Naive thymus-derived CD4-positive, alpha-beta T cell (primary cell): ENCODE data around the gene CDK11A. TPM values are rescaled to one million over a fixed set of nuclear protein-coding genes. Genes with fewer than 3 reads are reported as not detected.
A peak's percentile ranks its signal among the peaks of the same experiment; 100 is the strongest.
"Not testable (repeated sequence)": the region's sequence is repeated elsewhere in the genome, so short reads cannot be mapped to it uniquely, and the experiment has no call there.

ENCODE experiments used
- ATAC-seq: fragments of 150-1000 bp; cut with Tn5 transposase; 2 replicates; pipeline ENCODE4 v1.10.0; 2021; ENCODE audit warnings: mild to moderate bottlenecking, moderate library complexity
- CTCF ChIA-PET: fragments of 350-600 bp; sonication (Branson Sonifier 250); formaldehyde crosslinking; loops from one replicate; lab custom pipeline; 2021; ENCODE audit warnings: antibody characterized with exemption; lab: Charles Lee
- POLR2A ChIA-PET: fragments of 350-600 bp; sonication (Branson Sonifier 250); formaldehyde crosslinking; loops from one replicate; lab custom pipeline; 2021; ENCODE audit warnings: antibody characterized with exemption, inconsistent platforms; lab: Charles Lee
- DNase-seq, 9 donors: peaks; one replicate each; pipeline versions ENCODE4 v3.0.0 to v3.0.0-alpha.2; 2020 to 2022; ENCODE audit warnings: mixed read lengths in 1 of 9
- H3K27ac ChIP-seq: one replicate; pipeline ENCODE4 v1.7.0; 2013; ENCODE audit warnings: mild to moderate bottlenecking, low read depth, low read length, moderate library complexity
- H3K27me3 ChIP-seq, 2 donors: one replicate each; pipeline ENCODE4 v1.7.0; 2013; ENCODE audit warnings: low read length in 2 of 2, mild to moderate bottlenecking in 2 of 2, moderate library complexity in 2 of 2; ENCODE audit not compliant: control insufficient read depth in 2 of 2, insufficient read depth in 2 of 2
- H3K36me3 ChIP-seq, 3 experiments: 1 replicate in 2 of 3; 2 replicates in 1 of 3; pipeline ENCODE4 v1.7.0; 2013; ENCODE audit warnings: low read length in 3 of 3, mild to moderate bottlenecking in 3 of 3, moderate library complexity in 1 of 3; ENCODE audit not compliant: insufficient read depth in 3 of 3, control insufficient read depth in 2 of 3
- H3K4me1 ChIP-seq, 2 donors: one replicate each; pipeline ENCODE4 v1.7.0; 2013; ENCODE audit warnings: low read length in 2 of 2, mild to moderate bottlenecking in 2 of 2, moderate library complexity in 1 of 2; ENCODE audit not compliant: control insufficient read depth in 2 of 2, insufficient read depth in 2 of 2
- H3K4me3 ChIP-seq: 2 replicates; pipeline ENCODE4 v1.7.0; 2013; ENCODE audit warnings: mild to moderate bottlenecking, low read length
- H3K9me3 ChIP-seq, 3 experiments: 1 replicate in 2 of 3; 2 replicates in 1 of 3; pipeline ENCODE4 v1.7.0; 2013; ENCODE audit warnings: low read length in 3 of 3; ENCODE audit not compliant: control insufficient read depth in 2 of 3
- H3K27ac Mint-ChIP-seq, 9 donors: one replicate each; pipeline ENCODE4 v1.8.0; 2020 to 2022; ENCODE audit warnings: mixed read lengths in 9 of 9, mild to moderate bottlenecking in 8 of 9, moderate library complexity in 5 of 9, inconsistent platforms in 2 of 9
- H3K27me3 Mint-ChIP-seq, 5 donors: one replicate each; pipeline ENCODE4 v1.8.0; 2021 to 2022; ENCODE audit warnings: mixed read lengths in 5 of 5, mild to moderate bottlenecking in 1 of 5
- H3K36me3 Mint-ChIP-seq, 5 donors: one replicate each; pipeline ENCODE4 v1.8.0; 2020 to 2022; ENCODE audit warnings: mixed read lengths in 5 of 5, mild to moderate bottlenecking in 3 of 5, inconsistent platforms in 1 of 5
- H3K4me1 Mint-ChIP-seq, 7 donors: one replicate each; pipeline ENCODE4 v1.8.0; 2020 to 2022; ENCODE audit warnings: mixed read lengths in 7 of 7, mild to moderate bottlenecking in 3 of 7, inconsistent platforms in 1 of 7
- H3K4me3 Mint-ChIP-seq, 10 donors: one replicate each; pipeline ENCODE4 v1.8.0; 2020 to 2022; ENCODE audit warnings: mild to moderate bottlenecking in 10 of 10, mixed read lengths in 10 of 10, moderate library complexity in 6 of 10, inconsistent platforms in 2 of 10
- H3K9me3 Mint-ChIP-seq, 11 donors: one replicate each; pipeline ENCODE4 v1.8.0; 2020 to 2022; ENCODE audit warnings: mixed read lengths in 11 of 11, mild to moderate bottlenecking in 4 of 11, inconsistent platforms in 1 of 11, moderate library complexity in 1 of 11
- intact Hi-C, 2 donors: fragments of 100-400 bp; cut with micrococcal nuclease; formaldehyde crosslinking; loops; one replicate each; pipeline ENCODE4 v1.15.1; 2023
- polyA plus RNA-seq, 2 donors: library from polyadenylated mRNA; unstranded; fragments of 300-500 nt; fragmentation: Illumina TruSeq; gene quantifications; one replicate each; pipeline ENCODE4 v1.2.3, GENCODE V29; 2021
- total RNA-seq, 6 experiments: library from RNA in 5 of 6; stranded (reverse) in 5 of 6; gene quantifications; 1 replicate in 5 of 6; 2 replicates in 1 of 6; pipeline ENCODE4 v1.2.3 and lab custom pipeline; 2021 to 2026

CDK11A gene
- total and polyA plus RNA-seq, 7 experiments from 2014 or later: 9.8 to 218 (median 139) TPM

DNA sequence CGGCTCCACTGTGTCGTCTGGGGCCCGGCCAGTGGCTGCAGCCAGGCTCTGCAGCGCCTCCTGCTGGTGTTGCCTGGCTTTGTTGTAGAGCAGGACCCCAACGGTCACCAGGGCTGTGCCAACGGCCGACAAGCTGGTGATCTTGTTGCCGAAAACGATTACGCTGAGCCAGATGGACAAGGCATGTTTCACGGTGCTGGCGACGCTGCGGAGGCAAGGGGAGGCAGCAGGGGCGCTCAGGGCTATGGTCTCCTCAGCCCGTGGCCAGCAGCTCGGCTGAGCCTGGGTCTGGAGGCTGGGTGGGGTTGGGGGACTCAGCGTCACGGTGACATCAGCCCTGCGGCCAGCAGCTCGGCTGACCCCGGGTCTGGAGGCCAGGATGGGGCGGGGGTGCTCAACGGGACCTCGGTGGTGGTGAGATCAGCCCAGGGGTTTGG lies 58.3 kb downstream of the CDK11A start:
- ATAC-seq: no peak
- Histone ChIP-seq H3K4me1 (no peaks in the 10 kb centered on the region), H3K36me3 (peaks cover 0 to 43% (median 21%) of the 10 kb centered on the region in 3 experiments), H3K27me3 (no peaks in the 10 kb centered on the region), H3K9me3 (no peaks in the 10 kb centered on the region), H3K4me3 (no peak overlapping the region), H3K27ac (no peak overlapping the region)
- Mint-ChIP-seq H3K4me1 (peaks cover 0 to 6% (median 5%) of the 10 kb centered on the region in 7 donors), H3K4me3 (no peak overlapping the region), H3K27ac (no peak overlapping the region), H3K36me3 (peaks cover 0 to 7% (median 4%) of the 10 kb centered on the region in 5 donors), H3K27me3 (no peaks in the 10 kb centered on the region), H3K9me3 (no peaks in the 10 kb centered on the region)
- ChIA-PET CTCF (interaction anchor here (1.0 kb wide), 1 partner anchor 14 kb away, joined by 5 read pairs; no protein-coding TSS in a partner anchor), POLR2A (interaction anchor here (0.6 kb wide), 1 partner anchor 14 kb away, joined by 3 read pairs; no protein-coding TSS in a partner anchor)
- intact Hi-C loops: no loop called here
- DNase-seq: peak in 3 of 9 donors; percentile 20 to 36 (median 26)

DNA sequence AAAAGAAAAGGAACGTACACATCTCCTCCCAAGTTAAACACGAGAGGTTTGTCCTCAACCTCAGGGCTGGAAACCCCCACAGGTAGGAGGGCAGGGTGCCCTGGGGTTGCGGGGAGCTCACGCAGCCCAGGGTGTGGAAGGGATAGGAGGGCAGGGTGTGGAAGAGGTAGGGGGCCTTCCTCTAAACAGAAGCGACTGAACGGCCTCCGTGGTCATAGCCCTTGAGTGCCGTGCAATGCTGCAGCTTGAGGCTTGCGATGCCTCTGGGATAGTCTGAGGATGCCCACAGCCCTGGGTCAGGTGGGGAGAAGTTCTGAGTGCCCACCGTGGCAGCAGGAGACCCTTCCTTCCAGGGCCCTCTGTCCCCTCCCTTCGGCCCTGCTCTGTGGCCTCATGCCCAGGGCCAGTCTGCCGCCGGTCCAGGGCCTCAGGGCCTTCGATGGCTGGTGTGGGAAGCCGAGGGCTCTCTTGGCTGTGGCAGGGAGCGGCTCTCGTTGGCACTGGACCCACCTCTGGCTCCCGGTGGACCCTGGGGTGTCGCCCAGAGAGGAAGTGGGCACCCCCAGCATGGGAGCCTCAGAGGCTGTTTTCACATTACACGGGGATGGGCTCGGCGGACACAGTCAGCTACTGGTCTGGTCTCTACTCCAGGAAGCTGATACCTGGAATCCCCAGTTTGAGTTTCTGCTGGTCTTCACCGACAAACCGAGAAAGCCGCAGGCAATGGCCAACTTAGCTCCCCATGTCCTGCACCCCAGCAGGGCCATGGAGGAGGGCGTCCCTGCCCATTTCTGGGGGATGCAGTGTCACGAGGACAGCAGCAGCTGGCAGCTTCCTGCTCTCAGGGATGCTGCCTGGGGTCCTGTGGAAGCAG lies 59.0 kb downstream of the CDK11A start:
- intact Hi-C loops: no loop called here
- ChIA-PET CTCF (interaction anchor here (1.0 kb wide), 1 partner anchor 13 kb away, joined by 5 read pairs; no protein-coding TSS in a partner anchor), POLR2A (no interaction called here)
- H3K4me1 Mint-ChIP-seq: peaks cover 0 to 6% (median 5%) of the 10 kb centered on the region in 7 donors
- H3K36me3 Mint-ChIP-seq: peaks cover 0 to 7% (median 4%) of the 10 kb centered on the region in 5 donors
- H3K4me3 Mint-ChIP-seq: no peak overlapping the region
- Histone ChIP-seq H3K36me3 (peaks cover 0 to 38% (median 21%) of the 10 kb centered on the region in 3 experiments), H3K27me3 (no peaks in the 10 kb centered on the region), H3K4me3 (no peak overlapping the region), H3K9me3 (no peaks in the 10 kb centered on the region), H3K4me1 (no peaks in the 10 kb centered on the region), H3K27ac (no peak overlapping the region)
- H3K27me3 Mint-ChIP-seq: no peaks in the 10 kb centered on the region
- ATAC-seq (no peak), DNase-seq (no peak)
- no peak overlapping the region for H3K27ac Mint-ChIP-seq
- no peaks in the 10 kb centered on the region for H3K9me3 Mint-ChIP-seq

DNA sequence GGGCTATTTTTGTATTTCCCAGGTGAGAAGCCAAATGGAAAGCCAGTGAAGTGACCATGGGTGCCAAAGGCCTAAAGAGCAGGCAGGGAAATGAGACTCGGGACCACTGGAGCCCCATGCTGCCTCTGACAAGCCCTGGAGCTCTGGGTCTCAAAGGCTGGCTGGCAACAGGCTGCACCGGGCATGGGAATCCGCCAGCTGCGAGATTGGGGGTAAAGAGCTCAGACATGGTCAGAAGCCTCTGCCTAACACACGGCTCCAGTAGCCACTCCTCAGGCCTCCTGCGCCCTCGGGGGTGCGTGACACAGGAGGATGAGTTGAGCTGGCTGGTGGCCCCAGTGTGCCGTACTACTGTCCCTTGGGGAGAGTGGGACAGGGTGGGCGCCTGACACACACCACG lies 59.8 kb downstream of the CDK11A start:
- H3K27me3 ChIP-seq, H3K36me3 Mint-ChIP-seq, H3K4me3 ChIP-seq, H3K4me1 ChIP-seq, H3K4me1 Mint-ChIP-seq, CTCF ChIA-PET, DNase-seq, H3K27me3 Mint-ChIP-seq, H3K4me3 Mint-ChIP-seq, H3K27ac ChIP-seq, H3K9me3 Mint-ChIP-seq, intact Hi-C loops, ATAC-seq, H3K9me3 ChIP-seq, POLR2A ChIA-PET: not testable (repeated sequence)
- H3K36me3 ChIP-seq: peaks cover 0 to 29% (median 17%) of the 10 kb centered on the region in 3 experiments
- peak overlapping the region in 1 of 9 donors; percentile 17 for H3K27ac Mint-ChIP-seq

DNA sequence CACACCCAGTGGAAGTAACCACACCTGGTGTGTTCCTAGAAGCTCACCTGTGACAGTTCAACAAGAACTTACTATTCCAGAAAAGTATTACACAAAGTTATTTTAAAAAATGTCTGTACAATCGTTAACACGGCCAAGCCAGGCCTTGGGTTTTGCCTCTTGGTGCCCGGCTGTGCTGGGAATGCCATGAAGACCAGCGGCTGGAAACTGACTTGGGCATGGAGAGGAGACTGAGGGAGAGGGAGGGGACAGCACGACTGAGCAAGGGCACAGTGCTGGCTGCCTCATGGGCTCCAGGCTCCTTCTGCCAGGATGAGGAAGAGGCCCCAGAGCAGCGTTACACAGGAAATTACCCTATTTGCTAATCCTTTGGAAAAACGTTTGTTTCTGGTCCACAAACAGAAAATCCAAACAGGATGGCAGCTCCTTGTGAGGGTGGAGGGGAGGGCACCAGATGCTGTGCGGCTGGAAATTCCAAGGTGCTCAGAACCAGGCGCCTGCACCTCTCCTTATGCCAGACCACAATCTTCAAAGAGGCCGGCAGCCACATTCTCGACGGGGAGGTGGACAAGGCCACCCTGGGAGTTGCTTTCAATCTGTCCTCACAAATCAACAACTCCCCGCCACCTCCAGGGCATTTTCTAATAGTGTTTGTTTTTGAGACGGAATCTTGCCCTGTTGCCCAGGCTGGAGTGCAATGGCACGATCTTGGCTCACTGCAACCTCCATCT lies 61.2 kb downstream of the CDK11A start:
- H3K4me1 ChIP-seq, POLR2A ChIA-PET, ATAC-seq, H3K4me3 ChIP-seq, H3K27me3 Mint-ChIP-seq, CTCF ChIA-PET, H3K27me3 ChIP-seq, H3K9me3 Mint-ChIP-seq, H3K4me3 Mint-ChIP-seq, H3K9me3 ChIP-seq, intact Hi-C loops, DNase-seq, H3K36me3 Mint-ChIP-seq: not testable (repeated sequence)
- peak overlapping the region in 4 of 9 donors; percentile 49 to 83 (median 75) for H3K27ac Mint-ChIP-seq
- peaks cover 0 to 23% (median 17%) of the 10 kb centered on the region in 3 experiments for H3K36me3 ChIP-seq
- H3K27ac ChIP-seq: peak overlapping the region; percentile 7
- H3K4me1 Mint-ChIP-seq: peaks cover 5 to 14% (median 6%) of the 10 kb centered on the region in 7 donors

DNA sequence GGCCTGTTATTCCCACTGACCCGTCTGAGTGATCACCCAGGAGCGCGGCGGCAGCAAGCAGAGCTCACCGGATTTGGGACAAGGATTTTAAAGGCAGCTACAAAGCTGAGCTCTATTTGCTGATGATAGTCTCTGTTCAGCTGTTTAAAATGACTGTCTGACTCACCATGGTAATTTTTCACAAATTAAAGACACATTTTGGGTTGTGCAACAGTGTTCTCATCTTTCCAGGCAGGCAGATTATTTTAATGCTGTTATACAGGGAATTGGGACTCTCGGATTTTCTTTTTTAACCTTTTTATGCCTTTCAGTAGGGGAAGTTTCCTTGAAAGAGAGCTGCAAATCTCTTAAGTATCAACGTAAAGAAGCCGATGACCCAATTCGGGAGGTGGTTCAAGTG lies 61.8 kb downstream of the CDK11A start:
- H3K9me3 ChIP-seq, H3K9me3 Mint-ChIP-seq, H3K27me3 Mint-ChIP-seq, H3K4me3 ChIP-seq, H3K27me3 ChIP-seq, ATAC-seq, H3K4me1 ChIP-seq, H3K4me3 Mint-ChIP-seq, H3K36me3 Mint-ChIP-seq, POLR2A ChIA-PET, DNase-seq, H3K27ac ChIP-seq, intact Hi-C loops, CTCF ChIA-PET: not testable (repeated sequence)
- H3K4me1 Mint-ChIP-seq: peaks cover 5 to 12% (median 6%) of the 10 kb centered on the region in 7 donors
- H3K36me3 ChIP-seq: peaks cover 0 to 20% (median 17%) of the 10 kb centered on the region in 3 experiments
- H3K27ac Mint-ChIP-seq: peak overlapping the region in 2 of 9 donors; percentile 69 to 83
